Effector memory CD4-positive, alpha-beta T cell (primary cell): Measurements from ENCODE around the gene GPC6.

ENCODE experiments used
- DNase-seq, 3 donors: peaks; one replicate each; pipeline ENCODE4 v3.0.0-alpha.2; 2020
- H3K27ac ChIP-seq: 2 replicates; pipeline ENCODE4 v1.7.0; 2013; ENCODE audit warnings: mild to moderate bottlenecking, low read length, moderate library complexity; ENCODE audit not compliant: insufficient read depth, poor library complexity, severe bottlenecking
- H3K27me3 ChIP-seq: replicated peaks from 2 replicates; pipeline ENCODE4 v1.7.0; 2013; ENCODE audit warnings: mild to moderate bottlenecking, low read length; ENCODE audit not compliant: insufficient read depth, control insufficient read depth, poor library complexity, severe bottlenecking
- H3K36me3 ChIP-seq: 2 replicates; pipeline ENCODE4 v1.7.0; 2013; ENCODE audit warnings: mild to moderate bottlenecking, low read length, moderate library complexity; ENCODE audit not compliant: control insufficient read depth, insufficient read depth
- H3K4me1 ChIP-seq: 2 replicates; pipeline ENCODE4 v1.7.0; 2013; ENCODE audit warnings: low read length, mild to moderate bottlenecking; ENCODE audit not compliant: control insufficient read depth, insufficient read depth, poor library complexity, severe bottlenecking
- H3K4me3 ChIP-seq: 2 replicates; pipeline ENCODE4 v1.7.0; 2013; ENCODE audit warnings: low read length, low read depth, mild to moderate bottlenecking; ENCODE audit not compliant: insufficient read depth, poor library complexity, severe bottlenecking
- H3K9me3 ChIP-seq: 2 replicates; pipeline ENCODE4 v1.7.0; 2013; ENCODE audit warnings: mild to moderate bottlenecking, low read length, moderate library complexity; ENCODE audit not compliant: control insufficient read depth

GPC6 gene

DNA sequence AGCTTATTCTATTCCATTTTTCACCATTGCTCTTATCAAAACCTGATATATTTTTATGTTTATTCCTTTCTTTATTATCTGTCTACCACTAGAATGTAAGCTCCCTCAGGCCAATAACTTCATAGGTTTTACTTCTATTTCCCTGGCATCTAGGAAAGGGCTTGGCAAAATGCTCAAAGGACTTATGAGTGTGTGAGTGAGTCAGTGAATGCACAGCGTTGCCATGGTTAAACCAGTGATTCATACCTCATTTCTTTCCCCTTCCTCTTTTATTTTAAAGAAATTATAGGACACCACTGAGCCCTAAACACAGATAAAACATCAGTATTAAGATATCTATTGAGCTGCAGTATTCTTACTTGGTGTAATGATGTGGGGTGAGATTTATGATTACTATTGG lies 162.1 kb downstream of the GPC6 start:
- Histone ChIP-seq H3K9me3 (no peaks in the 10 kb centered on the region), H3K27me3 (no peaks in the 10 kb centered on the region), H3K27ac (no peak overlapping the region), H3K4me3 (no peak overlapping the region), H3K4me1 (no peaks in the 10 kb centered on the region), H3K36me3 (no peaks in the 10 kb centered on the region)
- no peak for DNase-seq

- Histone ChIP-seq H3K4me1 (no peaks in the 10 kb centered on the region), H3K27ac (no peak overlapping the region), H3K9me3 (no peaks in the 10 kb centered on the region), H3K27me3 (no peaks in the 10 kb centered on the region), H3K4me3 (no peak overlapping the region), H3K36me3 (no peaks in the 10 kb centered on the region)
- no peak for DNase-seq
Observed at GRCh38 chr13:93397619-93398018, 171.0 kb downstream of the GPC6 start.

DNA sequence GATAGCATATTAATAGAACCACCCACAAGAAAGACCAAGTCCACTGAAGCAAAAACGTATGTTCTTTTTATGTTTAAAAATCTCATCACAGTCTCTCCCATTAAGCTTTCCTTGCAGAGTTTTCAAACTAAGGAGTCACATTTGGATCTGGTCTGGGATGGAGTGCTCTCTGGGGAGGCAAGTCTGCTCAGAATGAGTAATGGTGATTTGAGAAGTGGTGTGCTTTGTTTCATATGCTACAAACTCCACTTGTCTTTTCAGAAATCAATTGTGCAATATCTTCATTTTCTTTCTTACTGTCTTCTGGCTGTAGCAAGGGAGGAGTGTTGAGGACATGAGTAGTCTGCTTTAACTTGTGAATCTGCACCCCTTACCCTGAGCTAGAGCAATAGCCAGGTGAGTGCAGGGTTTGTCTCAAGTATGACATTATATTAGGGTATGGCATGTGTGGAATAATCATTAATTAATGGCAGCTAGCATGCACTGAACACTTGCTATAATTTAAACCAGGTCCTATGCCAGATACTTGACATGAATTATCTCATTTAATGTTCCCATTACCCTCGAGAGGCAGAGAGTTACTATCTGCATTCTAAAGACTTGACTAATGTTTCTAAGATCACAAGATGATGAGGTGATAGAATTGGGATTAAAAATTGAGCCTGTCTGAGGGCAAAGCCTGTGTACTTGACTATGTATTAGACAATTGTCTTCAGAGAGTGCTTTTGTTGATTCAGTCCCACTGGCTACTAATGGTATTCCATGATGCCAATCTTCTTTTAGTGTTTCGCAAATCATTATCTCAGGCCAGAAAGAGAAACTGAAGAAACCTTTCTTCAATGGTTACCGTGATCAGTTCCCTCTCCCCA lies 171.8 kb downstream of the GPC6 start:
- Histone ChIP-seq H3K9me3 (no peaks in the 10 kb centered on the region), H3K36me3 (no peaks in the 10 kb centered on the region), H3K27me3 (no peaks in the 10 kb centered on the region), H3K4me3 (no peak overlapping the region), H3K4me1 (no peaks in the 10 kb centered on the region), H3K27ac (no peak overlapping the region)
- DNase-seq: no peak

- DNase-seq: no peak
- no peaks in the 10 kb centered on the region for H3K4me1 ChIP-seq
- H3K4me3 ChIP-seq: no peak overlapping the region
- H3K9me3 ChIP-seq: no peaks in the 10 kb centered on the region
- no peak overlapping the region for H3K27ac ChIP-seq
- H3K36me3 ChIP-seq: no peaks in the 10 kb centered on the region
- no peaks in the 10 kb centered on the region for H3K27me3 ChIP-seq
Observed at GRCh38 chr13:93399212-93399611, 172.6 kb downstream of the GPC6 start.

DNA sequence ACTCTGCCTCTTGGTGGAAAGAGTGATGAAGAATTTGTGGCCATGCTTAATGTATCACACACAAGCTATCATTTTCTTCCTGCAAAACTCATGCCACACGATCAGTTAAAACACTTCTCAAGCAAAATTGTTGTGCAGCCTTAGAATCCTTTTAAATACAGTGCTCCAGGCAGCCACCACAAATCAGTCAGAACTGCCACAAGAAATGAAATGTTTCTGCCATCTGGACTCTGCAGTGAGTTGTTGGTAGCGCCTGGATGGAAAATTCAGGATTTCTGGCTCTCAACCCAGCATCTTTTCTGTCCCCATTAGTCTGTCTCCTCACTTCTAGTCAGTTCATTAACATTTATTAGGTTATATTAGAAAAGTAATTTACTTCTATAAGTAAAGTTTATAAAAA lies 179.5 kb downstream of the GPC6 start:
- Histone ChIP-seq H3K27me3 (no peaks in the 10 kb centered on the region), H3K4me1 (no peaks in the 10 kb centered on the region), H3K36me3 (no peaks in the 10 kb centered on the region), H3K9me3 (no peaks in the 10 kb centered on the region), H3K4me3 (no peak overlapping the region), H3K27ac (no peak overlapping the region)
- DNase-seq: no peak

DNA sequence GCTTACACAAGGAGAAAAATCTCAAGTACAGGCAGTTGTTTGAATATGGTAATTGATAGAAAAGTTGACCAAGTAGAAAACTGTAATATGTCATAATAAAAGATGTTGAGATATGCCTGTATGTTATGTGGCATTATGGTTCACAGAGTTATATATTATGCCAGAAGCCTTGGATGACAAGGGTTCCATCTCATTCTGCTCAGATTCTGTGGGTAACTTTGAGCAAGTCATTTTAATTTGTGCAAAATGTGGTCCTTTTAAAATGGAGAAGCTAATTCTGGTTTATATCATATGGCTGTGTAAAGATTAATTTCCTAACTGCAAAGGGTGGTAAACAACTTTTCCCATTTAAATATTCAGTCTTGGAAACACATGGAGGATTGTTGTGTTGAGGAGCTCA lies 180.9 kb downstream of the GPC6 start:
- no peak overlapping the region for H3K4me3 ChIP-seq
- DNase-seq: no peak
- H3K27ac ChIP-seq: no peak overlapping the region
- H3K27me3 ChIP-seq: no peaks in the 10 kb centered on the region
- no peaks in the 10 kb centered on the region for H3K4me1 ChIP-seq
- no peaks in the 10 kb centered on the region for H3K9me3 ChIP-seq
- no peaks in the 10 kb centered on the region for H3K36me3 ChIP-seq

- Histone ChIP-seq H3K4me3 (no peak overlapping the region), H3K4me1 (no peaks in the 10 kb centered on the region), H3K9me3 (no peaks in the 10 kb centered on the region), H3K27ac (no peak overlapping the region), H3K27me3 (no peaks in the 10 kb centered on the region), H3K36me3 (no peaks in the 10 kb centered on the region)
- no peak for DNase-seq
Observed at GRCh38 chr13:93409001-93409400, 182.4 kb downstream of the GPC6 start.

GRCh38 chr13:93409816-93410215 lies 183.2 kb downstream of the GPC6 start:
- no peaks in the 10 kb centered on the region for H3K27me3 ChIP-seq
- H3K4me3 ChIP-seq: no peak overlapping the region
- no peaks in the 10 kb centered on the region for H3K36me3 ChIP-seq
- H3K9me3 ChIP-seq: no peaks in the 10 kb centered on the region
- no peak overlapping the region for H3K27ac ChIP-seq
- H3K4me1 ChIP-seq: no peaks in the 10 kb centered on the region
- DNase-seq: no peak

- H3K27ac ChIP-seq: no peak overlapping the region
- H3K36me3 ChIP-seq: no peaks in the 10 kb centered on the region
- H3K27me3 ChIP-seq: no peaks in the 10 kb centered on the region
- no peaks in the 10 kb centered on the region for H3K4me1 ChIP-seq
- H3K4me3 ChIP-seq: no peak overlapping the region
- no peaks in the 10 kb centered on the region for H3K9me3 ChIP-seq
- no peak for DNase-seq
Observed at GRCh38 chr13:93411186-93411680, 184.6 kb downstream of the GPC6 start.

GRCh38 chr13:93412676-93413075 lies 186.1 kb downstream of the GPC6 start:
- Histone ChIP-seq H3K27me3 (no peaks in the 10 kb centered on the region), H3K36me3 (no peaks in the 10 kb centered on the region), H3K4me1 (no peaks in the 10 kb centered on the region), H3K4me3 (no peak overlapping the region), H3K27ac (no peak overlapping the region), H3K9me3 (no peaks in the 10 kb centered on the region)
- no peak for DNase-seq
